HepG2 (cell line): Measurements from ENCODE around the gene MIB1. TPM values are rescaled to one million over a fixed set of nuclear protein-coding genes. Genes with fewer than 3 reads are reported as not detected.

Experiments used
- ATAC-seq: fragments of 200-7000 bp; cut with Tn5 transposase; 3 replicates; pipeline ENCODE4 v1.9.1; 2020; ENCODE audit warnings: mild to moderate bottlenecking, moderate library complexity
- BruUV-seq: library from RNA; stranded (reverse); fragments of 400-500 nt; replicated peaks from 2 replicates; lab custom pipeline; 2021; lab: Mats Ljungman, UMichigan
- CTCF ChIA-PET: fragments of 300-600 bp; formaldehyde crosslinking; extraction: SDS; loops from one replicate; lab custom pipeline; 2021; ENCODE audit warnings: low total read pairs, inconsistent platforms, low intra/inter-chr PET ratio; lab: Yijun Ruan, JAX
- POLR2A ChIA-PET: fragments of 350-600 bp; sonication (Branson Sonifier 250); formaldehyde crosslinking; loops from one replicate; lab custom pipeline; 2020; ENCODE audit warnings: antibody characterized with exemption, inconsistent platforms; lab: Yijun Ruan, JAX
- DNase-seq: peaks from one replicate; pipeline ENCODE4 v3.0.0-alpha.2; 2015; ENCODE audit warnings: low spot score
- FAIRE-seq: peaks from 3 replicates; lab custom pipeline; 2011; peaks lifted over from hg19 to GRCh38; lab: Jason Lieb, UNC
- H2AFZ ChIP-seq: one replicate; pipeline ENCODE4 v1.6.1; 2011; ENCODE audit warnings: low read length, inconsistent platforms
- H3K27ac ChIP-seq: fragments of 300-600 bp; 3 replicates; pipeline ENCODE4 v1.8.0; 2011; ENCODE audit warnings: mixed run types, mild to moderate bottlenecking, mixed read lengths, low read length, inconsistent platforms; ENCODE audit not compliant: insufficient read depth; ENCODE audit errors: extremely low read length
- H3K27me3 ChIP-seq, 2 experiments: fragments of 200-600 bp in 1 of 2; 2 replicates in 1 of 2; 3 replicates in 1 of 2; pipeline versions ENCODE4 v1.6.0 to v1.8.0; 2011; ENCODE audit warnings: low read length in 2 of 2, mild to moderate bottlenecking in 2 of 2, moderate library complexity in 2 of 2, inconsistent platforms in 1 of 2; ENCODE audit not compliant: insufficient read depth in 2 of 2, control insufficient read depth in 1 of 2
- H3K36me3 ChIP-seq, 2 experiments: fragments of 200-600 bp in 1 of 2; replicated peaks in 1 of 2; 2 replicates in 1 of 2; 3 replicates in 1 of 2; pipeline versions ENCODE4 v1.5.1 to v1.8.0; 2011; ENCODE audit warnings: low read length in 2 of 2, inconsistent platforms in 1 of 2; ENCODE audit not compliant: insufficient read depth in 2 of 2, control insufficient read depth in 1 of 2
- H3K4me1 ChIP-seq: 2 replicates; pipeline ENCODE4 v1.5.1; 2012; ENCODE audit warnings: low read length, inconsistent platforms; ENCODE audit not compliant: insufficient read depth
- H3K4me2 ChIP-seq: 2 replicates; pipeline ENCODE4 v1.6.0; 2011; ENCODE audit warnings: low read depth, low read length, inconsistent platforms
- H3K4me3 ChIP-seq, 3 experiments: fragments of 200-600 bp in 1 of 3; sonication (generic), shearing (Covaris generic) in 1 of 3; replicated peaks in 1 of 3; 2 replicates each; pipeline ENCODE4 v1.5.1; 2011 to 2016; ENCODE audit warnings: low read length in 3 of 3, inconsistent platforms in 2 of 3, low read depth in 2 of 3, mild to moderate bottlenecking in 2 of 3, control low read depth in 1 of 3, mixed read lengths in 1 of 3; ENCODE audit not compliant: insufficient read depth in 1 of 3
- H3K79me2 ChIP-seq: one replicate; pipeline ENCODE4 v1.6.1; 2011; ENCODE audit warnings: low read length, inconsistent platforms; ENCODE audit not compliant: insufficient read depth
- H3K9ac ChIP-seq: 2 replicates; pipeline ENCODE4 v1.6.0; 2011; ENCODE audit warnings: mild to moderate bottlenecking, low read depth, low read length, inconsistent platforms; ENCODE audit not compliant: insufficient read depth
- H3K9me3 ChIP-seq: 2 replicates; pipeline ENCODE4 v1.5.1; 2012; ENCODE audit warnings: mild to moderate bottlenecking, low read length
- H4K20me1 ChIP-seq: 2 replicates; pipeline ENCODE4 v1.6.0; 2011; ENCODE audit warnings: inconsistent platforms, mild to moderate bottlenecking, low read length, moderate library complexity; ENCODE audit not compliant: insufficient read depth
- ESRRA ChIP-seq: sonication (generic); formaldehyde crosslinking; IDR thresholded peaks from 2 replicates; pipeline ENCODE4 v1.5.1; 2020; ENCODE audit warnings: mild to moderate bottlenecking, low read depth, missing genetic modification reagents
- FOSL2 ChIP-seq: sonication (generic); formaldehyde crosslinking; IDR thresholded peaks from 2 replicates; pipeline ENCODE4 v1.4.0; 2020; ENCODE audit warnings: missing genetic modification reagents
- FOXA3 ChIP-seq: IDR thresholded peaks from 2 replicates; pipeline ENCODE4 v1.6.1; 2016; ENCODE audit warnings: missing genetic modification reagents, missing compliant biosample characterization
- HDAC2 ChIP-seq: sonication (generic); formaldehyde crosslinking; IDR thresholded peaks from 2 replicates; pipeline ENCODE4 v1.4.0; 2020; ENCODE audit warnings: missing genetic modification reagents
- HNF4A ChIP-seq: sonication (generic); formaldehyde crosslinking; IDR thresholded peaks from 2 replicates; pipeline ENCODE4 v1.4.0; 2020; ENCODE audit warnings: missing genetic modification reagents
- MIER3 ChIP-seq: IDR thresholded peaks from 2 replicates; pipeline ENCODE4 v1.6.1; 2016; ENCODE audit warnings: missing compliant biosample characterization, borderline replicate concordance
- NR2F6 ChIP-seq, 2 experiments: IDR thresholded peaks; 2 replicates each; pipeline ENCODE4 v1.6.1; 2016; ENCODE audit warnings: antibody characterized with exemption in 1 of 2, mild to moderate bottlenecking in 1 of 2
- SKI ChIP-seq: fragments of 450-650 bp; IDR thresholded peaks from one replicate; pipeline ENCODE4 v1.6.1; 2018; ENCODE audit warnings: mild to moderate bottlenecking; ENCODE audit not compliant: partially characterized antibody
- SP5 ChIP-seq: IDR thresholded peaks from 2 replicates; pipeline ENCODE4 v1.6.1; 2016; ENCODE audit warnings: low read depth, borderline replicate concordance
- SYNCRIP ChIP-seq: fragments of 200-400 bp; formaldehyde crosslinking; IDR thresholded peaks from 2 replicates; pipeline ENCODE4 v1.6.1; 2018; ENCODE audit warnings: mild to moderate bottlenecking, low read depth, low read length; ENCODE audit not compliant: insufficient read depth
- ZNF12 ChIP-seq: sonication (generic); formaldehyde crosslinking; IDR thresholded peaks from 2 replicates; pipeline ENCODE4 v1.5.0; 2020; ENCODE audit warnings: missing genetic modification reagents
- ZNF331 ChIP-seq: sonication (generic); formaldehyde crosslinking; IDR thresholded peaks from 2 replicates; pipeline ENCODE4 v1.4.0; 2020; ENCODE audit warnings: missing genetic modification reagents
- ZNF776 ChIP-seq: sonication (generic); formaldehyde crosslinking; IDR thresholded peaks from 2 replicates; pipeline ENCODE4 v1.4.0; 2020; ENCODE audit warnings: mild to moderate bottlenecking, missing genetic modification reagents
- WGBS: methylation state at CpG from one replicate; pipeline ENCODE4 v1.1.6; 2017; ENCODE audit warnings: low lambda C conversion rate; 5-methylcytosine and 5-hydroxymethylcytosine counted together
- in situ Hi-C: cut with HindIII; loops from 2 replicates; pipeline ENCODE4 v1.10.0; 2017; ENCODE audit warnings: low pct_unique_long_range_greater_than_20kb; ENCODE audit not compliant: extremely low pct_ligation_motif_present
- intact Hi-C: fragments of 100-400 bp; cut with micrococcal nuclease; formaldehyde crosslinking; loops from one replicate; pipeline ENCODE4 v1.10.0; 2022; ENCODE audit not compliant: unreplicated experiment
- polyA plus RNA-seq, 8 experiments: library from polyadenylated mRNA; depleted of rRNA in 3 of 8; stranded (reverse) in 7 of 8; unstranded in 1 of 8; fragments of >200 nt; fragmentation: Illumina TruSeq in 4 of 8; extraction: Trizol in 4 of 8; gene quantifications; 2 replicates each; pipeline versions ENCODE4 v1.2.1 to v1.2.3, GENCODE V29; 2011 to 2016; ENCODE audit warnings: low read depth in 4 of 8, missing spikeins in 1 of 8, mixed read lengths in 1 of 8; ENCODE audit not compliant: insufficient read depth in 1 of 8
- total RNA-seq, 5 experiments: library from RNA; depleted of rRNA; stranded (reverse); fragments of >200 nt; fragmentation: Illumina TruSeq; extraction: Trizol; gene quantifications; 2 replicates each; pipeline ENCODE4 v1.2.3, GENCODE V29; 2016; ENCODE audit warnings: low read depth in 1 of 5
- TF ChIP-seq, protein P1 (sequence below): sonication (generic); formaldehyde crosslinking; IDR thresholded peaks from 2 replicates; pipeline ENCODE4 v1.5.0; 2020; ENCODE audit warnings: mild to moderate bottlenecking, missing genetic modification reagents
- TF ChIP-seq, protein P2 (sequence below): sonication (generic); formaldehyde crosslinking; IDR thresholded peaks from 2 replicates; pipeline ENCODE4 v1.9.0; 2022; ENCODE audit warnings: missing genetic modification reagents, mild to moderate bottlenecking, borderline replicate concordance
- TF ChIP-seq, protein P3 (sequence below): sonication (generic); formaldehyde crosslinking; IDR thresholded peaks from 2 replicates; pipeline ENCODE4; 2020; ENCODE audit warnings: missing genetic modification reagents, mild to moderate bottlenecking, borderline replicate concordance
- TF ChIP-seq, protein P4 (sequence below): sonication (generic); formaldehyde crosslinking; IDR thresholded peaks from 2 replicates; pipeline ENCODE4 v1.4.0; 2020; ENCODE audit warnings: mild to moderate bottlenecking, missing genetic modification reagents

Gene MIB1
- total and polyA plus RNA-seq, 2 of the 13 experiments (the other 11 are each of a cell fraction or from before 2014, with no cell fraction given), result 12.0 to 47.0 TPM

DNA sequence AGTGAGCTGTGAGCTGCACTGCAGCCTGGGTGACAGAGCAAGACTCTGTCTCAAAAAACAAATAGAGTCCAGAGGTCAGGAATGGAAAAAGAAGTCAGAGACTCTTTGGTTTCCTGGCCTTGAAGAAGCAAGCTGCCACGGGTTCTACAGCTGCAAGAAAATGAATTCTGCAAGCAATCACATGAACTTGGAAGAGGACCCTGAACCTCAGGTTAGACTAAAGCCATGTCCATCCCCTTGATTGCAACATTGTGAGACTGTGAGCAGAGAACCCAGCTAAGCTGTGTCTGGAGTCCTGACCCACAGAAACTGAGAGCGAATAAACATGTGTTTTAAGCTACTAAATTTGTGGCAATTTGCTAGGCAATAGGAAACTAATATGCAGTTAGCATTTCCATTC is 12.9 kb upstream of the MIB1 start (continued):
- TF ChIP-seq SKI (peak; percentile 46), HNF4A (peak; percentile 80), ESRRA (CRISPR knock-in tag) (no peak), ZNF331 (CRISPR knock-in tag) (peak; percentile 23; the same call in 1 of the 2 replicates), FOSL2 (CRISPR knock-in tag) (no peak), SP5 (CRISPR knock-in tag) (0 out of 2 replicates have a peak, but pooled peaks have one; percentile 15)
- TF ChIP-seq, protein P1, sequence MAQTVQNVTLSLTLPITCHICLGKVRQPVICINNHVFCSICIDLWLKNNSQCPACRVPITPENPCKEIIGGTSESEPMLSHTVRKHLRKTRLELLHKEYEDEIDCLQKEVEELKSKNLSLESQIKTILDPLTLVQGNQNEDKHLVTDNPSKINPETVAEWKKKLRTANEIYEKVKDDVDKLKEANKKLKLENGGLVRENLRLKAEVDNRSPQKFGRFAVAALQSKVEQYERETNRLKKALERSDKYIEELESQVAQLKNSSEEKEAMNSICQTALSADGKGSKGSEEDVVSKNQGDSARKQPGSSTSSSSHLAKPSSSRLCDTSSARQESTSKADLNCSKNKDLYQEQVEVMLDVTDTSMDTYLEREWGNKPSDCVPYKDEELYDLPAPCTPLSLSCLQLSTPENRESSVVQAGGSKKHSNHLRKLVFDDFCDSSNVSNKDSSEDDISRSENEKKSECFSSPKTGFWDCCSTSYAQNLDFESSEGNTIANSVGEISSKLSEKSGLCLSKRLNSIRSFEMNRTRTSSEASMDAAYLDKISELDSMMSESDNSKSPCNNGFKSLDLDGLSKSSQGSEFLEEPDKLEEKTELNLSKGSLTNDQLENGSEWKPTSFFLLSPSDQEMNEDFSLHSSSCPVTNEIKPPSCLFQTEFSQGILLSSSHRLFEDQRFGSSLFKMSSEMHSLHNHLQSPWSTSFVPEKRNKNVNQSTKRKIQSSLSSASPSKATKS (CRISPR knock-in tag), result no peak

DNA sequence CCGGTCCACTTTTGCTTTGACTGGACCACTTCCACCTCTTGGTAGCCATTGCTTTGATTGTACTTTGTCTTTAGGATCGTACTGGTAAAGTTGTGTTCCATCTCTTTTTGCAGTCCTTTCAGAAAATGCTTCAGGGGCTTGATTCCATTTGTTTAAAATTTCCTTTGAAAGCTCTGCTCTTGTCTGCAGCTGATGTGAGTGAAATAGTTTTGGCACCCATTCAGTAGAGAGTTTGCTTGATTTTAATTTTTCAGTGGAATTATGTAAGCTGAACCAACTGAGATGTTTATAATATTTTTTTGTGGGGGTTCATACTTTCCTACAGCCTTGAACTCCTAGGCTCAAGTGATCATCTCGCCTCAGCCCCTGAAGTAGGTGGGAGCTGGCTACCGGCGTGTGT is 7.6 kb upstream of the MIB1 start:
- CTCF ChIA-PET, result no interaction called here
- Histone ChIP-seq H3K27me3 (no peaks in the 10 kb centered on the region), H3K27ac (no peak overlapping the region), H3K79me2 (no peaks in the 10 kb centered on the region), H3K9ac (no peak overlapping the region), H2AFZ (no peak overlapping the region), H3K4me1 (peaks cover 29% of the 10 kb centered on the region), H3K4me3 (no peak overlapping the region), H3K9me3 (no peaks in the 10 kb centered on the region), H3K36me3 (no peaks in the 10 kb centered on the region), H4K20me1 (no peaks in the 10 kb centered on the region), H3K4me2 (no peak overlapping the region)
- POLR2A ChIA-PET, result no interaction called here
- BruUV-seq, result no TSS peak
- ATAC-seq (no peak), FAIRE-seq (no peak), DNase-seq (no peak)
- WGBS, result 92% methylated on average over 5 of the region's 5 CpGs
- in situ Hi-C loops (no loop called here), intact Hi-C loops (no loop called here)
- TF ChIP-seq ZNF12 (CRISPR knock-in tag) (no peak), ZNF776 (CRISPR knock-in tag) (no peak), FOXA3 (CRISPR knock-in tag) (no peak), SYNCRIP (no peak), HDAC2 (CRISPR knock-in tag) (no peak), MIER3 (CRISPR knock-in tag) (no peak), NR2F6 (IDR thresholded peaks at IDR 0.05) (no peak), NR2F6 (CRISPR knock-in tag; IDR thresholded peaks at IDR 0.05) (no peak)
- TF ChIP-seq, protein P2, sequence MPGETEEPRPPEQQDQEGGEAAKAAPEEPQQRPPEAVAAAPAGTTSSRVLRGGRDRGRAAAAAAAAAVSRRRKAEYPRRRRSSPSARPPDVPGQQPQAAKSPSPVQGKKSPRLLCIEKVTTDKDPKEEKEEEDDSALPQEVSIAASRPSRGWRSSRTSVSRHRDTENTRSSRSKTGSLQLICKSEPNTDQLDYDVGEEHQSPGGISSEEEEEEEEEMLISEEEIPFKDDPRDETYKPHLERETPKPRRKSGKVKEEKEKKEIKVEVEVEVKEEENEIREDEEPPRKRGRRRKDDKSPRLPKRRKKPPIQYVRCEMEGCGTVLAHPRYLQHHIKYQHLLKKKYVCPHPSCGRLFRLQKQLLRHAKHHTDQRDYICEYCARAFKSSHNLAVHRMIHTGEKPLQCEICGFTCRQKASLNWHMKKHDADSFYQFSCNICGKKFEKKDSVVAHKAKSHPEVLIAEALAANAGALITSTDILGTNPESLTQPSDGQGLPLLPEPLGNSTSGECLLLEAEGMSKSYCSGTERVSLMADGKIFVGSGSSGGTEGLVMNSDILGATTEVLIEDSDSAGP, result no peak
- TF ChIP-seq, protein P3, sequence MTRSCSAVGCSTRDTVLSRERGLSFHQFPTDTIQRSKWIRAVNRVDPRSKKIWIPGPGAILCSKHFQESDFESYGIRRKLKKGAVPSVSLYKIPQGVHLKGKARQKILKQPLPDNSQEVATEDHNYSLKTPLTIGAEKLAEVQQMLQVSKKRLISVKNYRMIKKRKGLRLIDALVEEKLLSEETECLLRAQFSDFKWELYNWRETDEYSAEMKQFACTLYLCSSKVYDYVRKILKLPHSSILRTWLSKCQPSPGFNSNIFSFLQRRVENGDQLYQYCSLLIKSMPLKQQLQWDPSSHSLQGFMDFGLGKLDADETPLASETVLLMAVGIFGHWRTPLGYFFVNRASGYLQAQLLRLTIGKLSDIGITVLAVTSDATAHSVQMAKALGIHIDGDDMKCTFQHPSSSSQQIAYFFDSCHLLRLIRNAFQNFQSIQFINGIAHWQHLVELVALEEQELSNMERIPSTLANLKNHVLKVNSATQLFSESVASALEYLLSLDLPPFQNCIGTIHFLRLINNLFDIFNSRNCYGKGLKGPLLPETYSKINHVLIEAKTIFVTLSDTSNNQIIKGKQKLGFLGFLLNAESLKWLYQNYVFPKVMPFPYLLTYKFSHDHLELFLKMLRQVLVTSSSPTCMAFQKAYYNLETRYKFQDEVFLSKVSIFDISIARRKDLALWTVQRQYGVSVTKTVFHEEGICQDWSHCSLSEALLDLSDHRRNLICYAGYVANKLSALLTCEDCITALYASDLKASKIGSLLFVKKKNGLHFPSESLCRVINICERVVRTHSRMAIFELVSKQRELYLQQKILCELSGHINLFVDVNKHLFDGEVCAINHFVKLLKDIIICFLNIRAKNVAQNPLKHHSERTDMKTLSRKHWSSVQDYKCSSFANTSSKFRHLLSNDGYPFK (CRISPR knock-in tag), result no peak
- TF ChIP-seq, protein P4, sequence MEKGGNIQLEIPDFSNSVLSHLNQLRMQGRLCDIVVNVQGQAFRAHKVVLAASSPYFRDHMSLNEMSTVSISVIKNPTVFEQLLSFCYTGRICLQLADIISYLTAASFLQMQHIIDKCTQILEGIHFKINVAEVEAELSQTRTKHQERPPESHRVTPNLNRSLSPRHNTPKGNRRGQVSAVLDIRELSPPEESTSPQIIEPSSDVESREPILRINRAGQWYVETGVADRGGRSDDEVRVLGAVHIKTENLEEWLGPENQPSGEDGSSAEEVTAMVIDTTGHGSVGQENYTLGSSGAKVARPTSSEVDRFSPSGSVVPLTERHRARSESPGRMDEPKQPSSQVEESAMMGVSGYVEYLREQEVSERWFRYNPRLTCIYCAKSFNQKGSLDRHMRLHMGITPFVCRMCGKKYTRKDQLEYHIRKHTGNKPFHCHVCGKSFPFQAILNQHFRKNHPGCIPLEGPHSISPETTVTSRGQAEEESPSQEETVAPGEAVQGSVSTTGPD (CRISPR knock-in tag), result no peak
